ENCODE data around the gene GLTP.

DNA sequence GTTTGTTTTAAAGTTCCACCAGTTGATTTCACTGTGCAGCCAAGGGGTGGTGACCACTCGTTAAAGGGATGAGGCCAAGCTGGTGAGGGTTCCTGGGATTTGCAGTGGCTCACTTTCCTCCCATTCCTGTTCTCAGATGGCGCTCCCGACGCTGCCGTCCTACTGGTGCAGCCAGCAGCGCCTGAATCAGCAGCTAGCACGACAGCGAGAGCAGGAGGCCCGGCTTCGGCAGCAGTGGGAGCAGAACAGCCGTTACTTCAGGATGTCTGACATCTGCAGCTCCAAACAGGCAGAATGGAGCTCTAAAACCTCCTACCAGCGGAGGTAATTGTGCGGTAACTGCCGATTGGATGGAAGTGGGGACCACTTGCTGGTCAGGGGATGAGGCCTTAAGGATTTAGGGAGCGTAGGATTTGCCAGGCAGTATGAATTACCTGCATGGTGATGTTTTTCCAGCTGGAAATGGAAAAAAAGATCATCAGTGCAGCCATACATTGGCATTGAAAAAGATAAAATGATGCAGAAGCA is 22.6 kb upstream of the GLTP start:
- TF ChIP-seq EZH2 (IDR thresholded peaks at IDR 0.05; ENCODE audit: low read length, unreplicated experiment) (no peak), CTCF (conservative IDR thresholded peaks at IDR 0.05; ENCODE audit: low read depth, low read length) (no peak), EZH2phosphoT487 (IDR thresholded peaks at IDR 0.05; ENCODE audit: borderline replicate concordance, low read length) (no peak)

Data from PC-3 (cell line).